HT-29 (cell line): ENCODE data around the gene MITF. TPM values are rescaled to one million over a fixed set of nuclear protein-coding genes. Genes with fewer than 3 reads are reported as not detected.

Experiments
- DNase-seq: peaks from one replicate; pipeline ENCODE4 v3.0.0-alpha.2; 2015; ENCODE audit warnings: low spot score
- total RNA-seq: library from RNA; depleted of rRNA; stranded (reverse); fragments of >200 nt; shearing (Covaris generic); gene quantifications from 2 replicates; pipeline ENCODE4 v1.2.3, GENCODE V29; 2014

MITF gene
- total RNA-seq, 1 experiment from 2014 or later = not detected

DNA sequence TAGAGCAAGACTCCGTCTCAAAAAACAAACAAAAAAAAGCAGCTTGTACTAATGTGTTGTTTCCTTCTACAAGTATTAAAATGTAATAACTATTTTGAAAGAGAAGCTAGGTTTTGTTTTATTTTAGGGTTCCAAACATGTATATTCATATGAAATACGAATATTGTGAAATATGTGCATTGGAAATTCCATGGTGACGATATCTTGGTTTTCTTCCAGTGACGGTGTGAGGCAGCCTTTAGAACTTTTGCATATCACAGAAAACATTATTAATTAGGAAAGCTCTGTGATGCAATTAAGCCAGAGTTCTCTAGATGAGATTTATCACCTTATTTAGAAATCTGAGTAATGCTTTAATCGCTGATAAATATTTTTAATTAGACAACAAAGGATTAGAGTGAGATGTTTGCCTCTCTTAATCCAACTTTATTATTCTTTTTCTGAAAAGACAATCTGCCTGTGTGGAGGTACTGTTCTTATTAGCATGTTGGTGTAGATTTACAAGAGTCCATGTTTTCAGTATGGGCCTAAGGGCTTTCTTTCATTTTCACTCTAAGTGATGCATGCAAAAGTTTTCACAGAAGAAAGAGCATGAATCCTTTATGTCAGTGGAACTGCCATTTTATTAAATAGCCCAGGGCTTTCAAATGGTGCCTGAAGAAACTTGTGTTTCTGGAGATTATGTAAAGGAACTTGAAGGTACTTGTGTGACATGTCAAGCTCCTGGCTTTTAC is 222.6 kb downstream of the MITF start:
- DNase-seq = no peak

DNA sequence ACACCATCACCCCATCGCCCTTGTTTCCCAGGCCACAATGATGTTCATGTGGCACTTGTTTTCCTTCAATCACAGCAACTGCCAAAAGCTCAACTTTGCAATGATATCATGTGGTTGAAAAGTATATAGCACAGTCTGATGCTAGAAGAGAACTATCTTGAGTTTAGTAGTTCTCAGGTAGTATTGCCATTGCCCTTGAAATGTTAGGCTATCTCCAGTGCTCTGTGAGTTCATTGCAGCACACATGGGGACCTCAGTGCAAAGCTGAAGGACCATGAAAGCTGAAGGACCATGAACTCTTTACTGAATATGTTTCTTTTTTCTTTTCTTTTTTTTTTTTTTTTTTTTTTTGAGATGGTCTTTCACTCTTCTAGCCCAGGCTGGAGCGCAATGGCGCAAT is 224.4 kb downstream of the MITF start:
- DNase-seq = no peak

DNA sequence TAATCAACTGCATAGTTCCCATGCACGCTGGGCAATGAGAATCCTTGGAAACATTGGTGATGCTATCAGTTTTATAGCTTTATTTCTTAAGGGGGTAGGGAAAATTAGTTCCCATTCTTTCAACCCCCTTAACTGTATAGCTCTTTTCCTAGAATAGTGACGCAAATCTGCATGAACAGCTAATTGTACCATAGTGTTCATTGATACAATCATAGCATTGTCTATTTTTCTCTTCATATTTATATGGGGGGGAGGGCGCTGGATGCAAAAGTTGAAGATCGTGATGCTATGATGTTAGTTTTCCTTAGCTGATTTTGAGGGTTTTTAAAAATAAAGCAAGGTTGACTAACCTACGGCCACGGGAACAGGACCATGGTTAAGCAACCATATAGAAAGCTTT is 227.9 kb downstream of the MITF start:
- no peak for DNase-seq

DNA sequence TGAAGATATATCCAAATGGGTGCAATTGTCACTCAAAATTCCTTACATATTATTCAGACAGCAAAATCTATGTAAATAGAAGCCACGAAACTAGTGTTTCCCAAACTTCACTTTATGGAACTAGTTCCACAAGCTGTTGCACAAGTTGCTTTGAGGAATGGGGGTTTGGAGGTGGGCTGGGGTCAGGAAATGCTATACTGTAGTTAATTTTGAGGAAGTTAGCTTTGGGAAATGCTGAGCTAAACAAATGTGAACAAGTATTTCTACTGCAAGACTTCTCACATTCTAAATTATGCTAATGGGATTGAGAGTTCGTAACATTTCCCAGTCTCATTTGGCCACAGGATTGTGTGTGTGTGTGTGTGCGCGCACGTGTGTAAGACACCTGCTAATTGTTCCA is 231.6 kb downstream of the MITF start:
- DNase-seq = no peak

DNA sequence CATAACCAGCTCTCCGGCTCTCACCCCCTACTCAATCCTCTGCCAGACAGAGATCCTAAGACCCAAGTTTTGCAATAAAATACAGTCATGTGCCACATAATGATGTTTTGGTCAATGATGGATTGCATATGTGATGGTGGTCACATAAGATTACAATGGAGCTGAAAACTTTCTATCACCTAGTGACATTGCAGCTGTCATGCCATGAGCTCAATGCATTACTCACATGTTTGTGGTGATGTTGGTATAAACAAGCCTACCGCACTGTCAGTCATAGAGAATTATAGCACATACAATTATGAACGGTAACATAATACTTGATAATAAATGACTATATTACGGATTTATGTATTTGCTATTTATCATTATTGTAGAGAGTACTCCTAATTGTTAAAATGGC is 233.4 kb downstream of the MITF start:
- no peak for DNase-seq

DNA sequence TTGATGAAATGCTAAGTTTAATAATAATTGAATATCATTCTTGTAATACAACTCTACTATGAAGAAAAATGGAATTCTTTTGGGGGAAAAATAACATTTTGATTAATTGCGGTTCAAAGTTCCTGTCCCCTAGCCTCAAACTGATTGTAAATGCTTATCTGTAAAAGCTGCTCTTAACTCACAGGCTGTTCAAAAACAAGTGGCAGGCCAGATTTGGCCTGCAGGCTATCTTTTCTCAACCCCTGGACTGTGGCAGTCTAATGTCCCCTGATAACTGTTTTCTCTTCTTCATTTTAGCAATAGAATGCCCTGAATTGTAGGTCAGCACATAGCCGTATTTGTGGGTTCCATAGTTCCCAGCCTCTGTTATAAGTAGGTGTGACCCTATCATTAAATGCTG is 236.8 kb downstream of the MITF start:
- DNase-seq = no peak

DNA sequence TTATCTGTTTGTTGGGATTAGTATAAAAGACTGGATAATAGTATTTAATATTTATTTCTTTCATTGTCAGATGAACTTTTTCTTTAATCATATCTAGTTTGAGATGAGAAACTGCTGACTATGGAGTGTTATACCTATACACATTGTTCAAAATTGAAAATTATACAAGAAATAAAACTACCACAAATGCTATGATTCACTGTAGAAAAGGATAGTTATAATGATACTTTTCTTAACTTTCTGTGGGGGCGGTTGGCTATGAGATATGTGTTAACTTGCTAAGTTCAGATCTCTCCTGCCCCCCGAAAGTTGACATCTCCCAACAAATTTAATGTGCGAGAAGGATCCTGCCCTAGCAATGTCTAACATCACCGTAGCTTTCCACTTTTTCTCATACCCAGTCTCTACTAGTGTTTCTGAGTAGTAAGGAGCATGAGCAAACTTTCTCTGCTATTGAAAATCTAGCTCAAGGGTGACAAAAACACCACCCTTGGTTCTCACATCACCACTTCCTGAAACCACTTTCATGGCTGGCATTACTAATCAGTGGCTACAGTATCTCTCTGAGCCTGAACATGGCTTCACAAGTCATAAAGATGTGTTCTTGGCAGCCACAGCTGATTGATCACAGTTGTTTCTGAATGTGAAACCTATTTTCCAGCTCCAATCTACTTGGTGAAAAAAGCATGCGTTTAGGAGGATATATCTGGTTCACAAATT is 244.4 kb downstream of the MITF start:
- no peak for DNase-seq

DNA sequence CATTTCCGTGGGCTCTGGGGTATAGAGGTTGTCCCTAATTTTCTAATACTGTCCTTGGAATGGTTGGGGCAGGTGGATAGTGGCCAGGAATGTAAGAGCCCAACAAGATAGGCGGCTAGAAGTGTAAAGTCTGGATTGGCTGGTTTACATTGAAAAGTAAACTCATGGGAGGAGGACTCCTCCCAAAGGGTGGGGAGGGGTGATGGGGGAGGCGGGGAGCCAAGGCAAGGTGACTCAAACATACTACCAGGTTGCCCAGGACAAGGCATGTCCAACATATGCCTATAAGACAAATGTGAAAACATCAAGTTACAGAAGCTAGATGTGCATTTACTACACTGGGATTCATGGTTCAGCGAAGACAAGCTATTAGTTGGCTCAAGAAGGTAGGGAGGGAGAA is 246.0 kb downstream of the MITF start:
- DNase-seq = no peak

DNA sequence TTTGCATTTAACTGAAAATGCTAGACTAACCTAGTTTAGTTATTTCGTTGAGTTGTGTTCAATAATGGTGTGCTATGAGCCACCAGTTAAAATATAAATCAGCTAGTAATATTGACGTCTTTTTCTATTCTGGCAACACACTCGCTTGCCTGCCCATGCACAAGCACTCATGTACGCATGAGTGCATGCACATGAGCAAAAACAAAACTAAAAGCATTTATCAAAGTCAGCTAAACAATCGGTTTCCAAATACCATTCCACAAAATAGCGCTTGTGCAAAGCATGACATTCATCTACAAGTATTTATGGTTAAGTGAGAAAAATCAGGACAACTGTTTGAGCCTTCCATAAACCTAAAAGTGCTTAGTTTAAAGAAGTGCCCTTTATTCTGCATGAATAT is 247.2 kb downstream of the MITF start:
- DNase-seq = no peak

DNA sequence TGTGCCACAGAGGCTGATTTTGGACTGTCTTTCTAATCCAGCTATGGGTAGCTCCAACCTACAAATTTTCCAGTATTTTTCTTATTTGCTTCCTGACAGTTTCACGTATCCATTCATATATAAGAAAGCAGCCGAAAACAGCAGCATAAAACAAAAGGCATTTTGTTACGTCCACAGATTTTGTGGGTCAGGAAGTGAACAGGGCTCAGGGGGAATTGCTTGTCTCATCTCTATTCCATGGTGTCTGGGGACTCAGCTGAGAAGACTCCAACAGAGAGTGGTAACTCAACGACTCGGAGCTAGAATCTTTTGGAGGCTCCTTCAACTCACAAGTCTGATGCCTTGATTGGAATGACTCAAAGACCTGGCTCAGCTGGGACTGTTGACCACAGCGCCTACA is 248.6 kb downstream of the MITF start:
- DNase-seq = no peak

DNA sequence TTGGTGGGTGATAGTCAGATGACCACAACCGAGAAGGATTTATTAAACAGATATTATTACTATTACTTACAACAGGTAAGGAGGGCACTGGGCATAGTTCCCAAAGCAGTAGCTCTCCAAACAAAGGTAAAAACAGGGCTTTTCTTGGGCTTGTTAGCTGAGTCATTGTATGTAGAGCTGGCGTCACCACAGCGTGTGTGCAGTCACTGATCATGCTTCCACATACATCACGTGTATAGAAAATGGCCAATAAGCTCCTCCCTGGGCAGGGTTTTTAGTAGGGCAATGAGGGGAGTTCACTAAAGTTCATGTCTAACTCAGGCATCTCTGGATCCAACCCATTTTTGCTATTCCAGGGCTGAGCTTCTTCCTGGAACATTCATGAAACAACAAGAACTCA is 254.5 kb downstream of the MITF start:
- no peak for DNase-seq

DNA sequence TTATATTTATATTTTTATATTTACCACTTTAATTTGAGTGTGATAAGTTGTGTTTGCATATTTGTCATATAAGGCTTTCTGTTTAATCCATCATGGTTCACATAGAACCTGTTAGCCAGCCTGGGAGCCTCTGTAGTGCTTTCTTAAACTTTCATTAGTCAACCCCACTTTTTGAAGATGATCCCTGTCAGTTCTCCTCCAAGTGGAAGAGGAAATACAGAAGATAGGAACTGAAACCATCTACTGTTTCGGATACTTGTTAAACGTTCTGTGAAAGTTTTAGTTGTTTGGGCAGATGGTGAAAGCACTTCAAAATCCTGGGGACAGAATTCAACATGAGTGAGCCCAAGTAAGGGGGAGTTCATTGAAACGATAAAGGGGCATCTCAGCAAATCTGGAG is 255.7 kb downstream of the MITF start:
- no peak for DNase-seq

DNA sequence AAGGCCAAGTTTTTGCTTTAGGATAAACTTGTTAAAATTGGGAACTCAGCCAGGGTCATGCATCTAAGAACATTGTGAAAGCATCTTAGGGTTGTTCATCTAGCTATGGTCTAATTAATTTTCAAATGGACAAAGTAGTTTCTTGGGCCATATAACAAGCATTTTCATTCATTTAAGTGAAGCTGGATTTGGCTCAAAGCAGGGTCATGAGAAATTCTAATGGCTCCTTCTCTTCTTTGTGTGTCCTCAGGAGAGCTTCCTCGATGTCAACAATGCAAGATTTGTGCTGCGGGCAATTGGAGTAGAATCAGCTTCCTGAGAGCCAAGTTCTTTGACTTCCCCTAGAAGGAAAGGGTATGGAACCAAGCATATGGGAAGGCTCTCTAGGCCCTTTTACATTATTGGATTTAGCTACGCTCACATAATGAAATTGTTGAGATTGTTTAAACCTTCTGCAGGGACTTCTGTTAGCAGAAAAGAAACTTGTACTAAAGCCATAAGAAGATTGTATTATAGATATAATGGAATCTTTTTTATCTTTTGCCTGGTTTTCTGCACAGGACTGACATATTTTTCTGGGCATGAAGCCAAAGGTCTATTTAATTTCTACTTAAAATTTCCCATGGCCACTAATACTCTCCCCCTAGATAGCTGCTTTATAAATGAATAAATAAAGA is 258.5 kb downstream of the MITF start:
- DNase-seq = no peak

DNA sequence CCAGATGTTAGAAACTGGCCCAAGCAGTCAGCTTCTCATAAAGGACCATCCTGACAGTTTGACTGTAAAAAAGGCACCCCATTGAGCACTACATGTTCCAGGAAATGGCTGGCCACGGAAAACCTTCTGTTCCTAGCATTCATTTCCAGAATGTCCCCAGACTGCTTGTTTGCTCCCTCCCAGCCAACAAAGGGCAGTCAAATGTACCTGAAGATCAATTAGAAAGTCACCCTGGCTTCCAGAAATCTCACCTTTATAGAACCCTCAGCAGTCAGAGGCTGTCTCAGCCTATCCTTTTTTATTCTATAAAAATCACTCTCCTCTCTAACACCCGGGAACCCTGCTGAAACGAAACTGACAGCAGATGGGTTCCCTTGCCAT is 259.5 kb downstream of the MITF start:
- DNase-seq = no peak

DNA sequence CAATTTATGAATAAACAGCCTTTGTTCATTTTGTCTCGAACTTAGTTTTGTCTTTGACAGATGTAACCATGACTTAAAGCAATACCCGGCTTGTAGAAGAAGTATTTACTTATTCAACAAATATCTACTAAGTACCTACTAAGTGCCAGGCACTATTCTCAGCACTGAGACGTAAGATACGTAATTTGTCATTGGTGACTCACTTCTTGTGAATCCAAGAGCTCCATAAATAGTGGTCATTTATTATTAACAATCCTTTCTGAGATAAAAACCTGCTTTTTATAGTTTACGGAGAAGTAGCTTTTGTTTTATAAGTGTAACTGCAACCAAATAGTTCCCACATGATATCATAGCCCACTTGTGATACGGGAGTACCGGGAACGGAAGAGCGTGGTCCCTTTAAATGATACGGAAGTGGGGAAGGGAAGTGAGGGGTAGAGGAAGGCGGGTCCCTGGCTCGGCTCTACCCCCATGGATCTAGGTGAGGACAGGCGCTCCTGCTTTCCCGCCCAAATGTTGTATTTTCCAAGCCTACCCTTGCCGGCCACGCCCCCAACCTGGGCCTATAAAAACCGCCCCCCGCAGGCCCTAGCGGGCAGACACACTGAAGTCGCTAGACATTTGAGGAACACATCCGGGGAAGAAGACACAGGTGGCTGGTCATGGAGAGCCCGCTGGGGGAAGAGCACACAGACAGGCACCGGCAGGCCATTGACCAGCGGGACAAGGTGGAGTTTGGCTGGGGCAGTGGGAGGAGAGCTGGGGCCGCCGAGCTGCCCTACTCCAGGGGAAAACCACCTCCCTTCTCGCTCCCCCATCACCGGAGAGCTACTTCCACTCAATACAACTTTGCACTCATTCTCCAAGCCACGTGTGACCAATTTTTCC is 260.1 kb downstream of the MITF start, which contains the start of gene SAMMSON:
SAMMSON (plus strand) TSS at position 594 of the 888 bp plus-strand sequence.
- no peak for DNase-seq

DNA sequence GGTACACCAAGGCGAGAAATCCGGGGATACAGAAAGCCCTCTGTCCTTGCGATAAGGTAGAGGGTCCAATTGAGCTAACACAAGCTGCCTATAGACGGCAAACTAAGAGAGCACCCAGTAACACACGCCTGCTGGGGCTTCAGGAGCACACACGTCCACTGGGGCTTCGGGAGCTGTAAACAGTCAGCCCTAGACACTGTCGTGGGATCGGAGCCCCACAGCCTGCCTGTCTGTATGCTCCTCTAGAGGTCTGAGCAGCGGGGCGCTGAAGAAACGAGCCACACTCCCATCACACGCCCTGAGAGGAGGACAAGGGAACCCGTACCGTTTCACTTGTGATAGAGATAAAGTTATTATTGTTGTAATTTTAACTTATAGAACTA is 260.8 kb downstream of the MITF start:
- DNase-seq = no peak

DNA sequence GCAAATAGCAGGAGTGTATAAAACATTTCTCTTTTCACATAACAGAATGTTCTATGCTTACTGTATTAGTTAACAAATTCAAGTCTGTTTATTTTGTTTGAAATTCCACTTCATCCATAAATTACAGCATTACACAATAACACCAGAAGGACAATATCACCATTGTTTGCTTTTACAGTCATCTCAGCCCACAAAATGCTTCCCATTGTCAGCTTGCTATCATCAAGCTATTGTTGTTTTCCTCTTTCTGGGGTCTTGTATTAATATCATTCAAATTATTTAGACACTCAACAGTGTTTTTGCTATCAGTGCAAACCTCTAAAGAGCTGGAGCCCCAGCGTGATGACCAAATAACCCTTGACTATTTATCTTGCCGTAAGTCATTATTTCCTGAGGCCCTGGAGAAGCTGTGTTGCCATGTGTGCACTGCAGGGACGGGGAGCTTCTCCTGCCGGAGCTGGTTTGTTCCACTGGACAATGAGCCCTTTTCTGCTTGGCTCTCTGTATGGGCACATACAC is 261.4 kb downstream of the MITF start:
- no peak for DNase-seq

DNA sequence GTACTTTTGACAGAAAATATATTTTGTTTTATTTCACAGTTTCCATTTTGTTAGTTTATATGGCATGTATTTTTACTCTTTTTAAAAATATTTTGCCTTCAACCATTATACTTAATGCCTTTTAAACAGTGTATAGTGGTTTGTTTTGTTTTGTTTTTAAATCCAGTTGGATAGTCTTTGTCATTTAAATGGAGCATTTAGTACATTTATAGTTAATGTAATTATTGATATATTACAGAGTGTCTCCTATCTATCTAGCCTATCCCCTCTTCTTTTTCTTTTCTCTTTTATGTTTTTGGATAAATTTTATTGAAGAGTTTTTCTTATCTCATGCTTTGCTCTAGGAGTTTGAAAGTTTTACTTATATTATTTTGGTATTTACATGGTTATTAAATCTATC is 263.9 kb downstream of the MITF start:
- DNase-seq = no peak

DNA sequence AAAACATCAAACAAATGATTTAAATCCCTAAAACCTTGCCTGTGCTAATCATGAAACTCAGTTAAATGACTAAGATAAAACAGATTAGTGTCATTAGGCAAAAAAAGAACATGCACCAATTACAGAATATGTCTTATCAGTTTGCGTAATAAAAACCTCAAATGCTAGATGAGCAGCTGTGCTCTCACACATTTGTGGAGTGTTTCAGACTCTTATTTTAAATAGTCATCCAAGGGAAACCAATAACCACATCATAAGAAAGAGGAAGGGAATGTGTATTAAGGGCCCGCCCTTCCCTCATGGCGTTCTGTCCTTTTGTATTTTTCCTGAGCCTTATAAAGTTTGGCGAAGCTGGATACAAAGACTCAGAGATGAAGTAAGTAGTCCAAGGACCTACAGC is 266.8 kb downstream of the MITF start:
- no peak for DNase-seq

DNA sequence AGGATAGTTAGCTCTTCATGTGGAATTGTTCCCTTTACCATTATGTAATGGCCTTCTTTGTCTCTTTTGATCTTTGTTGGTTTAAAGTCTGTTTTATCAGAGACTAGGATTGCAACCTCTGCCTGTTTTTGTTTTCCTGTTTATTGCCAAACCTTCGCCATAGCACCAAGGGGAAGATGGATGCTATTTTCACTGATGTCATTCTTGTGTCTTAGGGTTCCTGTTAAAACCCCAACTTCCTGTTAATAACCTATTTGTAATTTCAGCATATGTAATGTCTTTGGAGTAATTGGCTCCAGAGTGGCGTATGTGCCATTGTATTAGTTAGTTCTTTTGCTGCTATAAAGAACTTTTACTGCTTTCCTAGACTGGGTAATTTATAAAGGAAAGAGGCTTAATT is 271.1 kb downstream of the MITF start:
- no peak for DNase-seq

DNA sequence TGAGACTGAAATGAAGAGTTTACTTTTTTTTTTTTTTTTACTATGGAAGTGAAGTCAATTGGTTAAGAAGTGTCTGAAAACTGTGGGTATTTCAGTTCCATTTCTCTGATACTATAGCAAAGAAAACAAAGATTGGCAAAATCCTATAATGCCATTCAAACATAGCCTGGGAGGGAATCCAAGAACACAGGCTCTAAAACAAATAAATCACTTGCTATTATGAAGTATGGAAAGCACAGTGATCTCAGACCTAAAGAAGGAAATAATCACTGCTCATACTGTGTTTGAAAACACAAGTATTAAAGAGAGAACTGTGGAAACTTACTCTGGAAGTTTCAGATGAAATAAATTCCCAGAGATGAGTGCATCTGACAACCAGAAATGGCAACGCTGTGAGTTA is 272.3 kb downstream of the MITF start:
- DNase-seq = no peak
